ENCODE data around the gene PPFIA1. TPM values are rescaled to one million over a fixed set of nuclear protein-coding genes. Genes with fewer than 3 reads are reported as not detected.

The PPFIA1 gene
- total and polyA plus RNA-seq, 3 donors from 2014 or later = 110 to 144 (median 125) TPM

GRCh38 chr11:70242885-70243284 lies 27.6 kb upstream of the PPFIA1 start:
- 73 to 75% methylated on average over 4 of the region's 4 CpGs for WGBS, 2 donors
- DNase-seq = no peak
- intact Hi-C loops (cut with DNase I; ENCODE audit: low total_unique reads) = no loop called here
- H3K27me3 ChIP-seq = no peaks in the 10 kb centered on the region
- TF ChIP-seq CTCF (IDR thresholded peaks at IDR 0.05) = no peak
- no peak for TF ChIP-seq POLR2A (IDR thresholded peaks at IDR 0.05)
- no peaks in the 10 kb centered on the region for H3K9me3 ChIP-seq
- H3K4me1 ChIP-seq = no peaks in the 10 kb centered on the region
- no peaks in the 10 kb centered on the region for H3K36me3 ChIP-seq (ENCODE audit: low read depth, missing control alignments)
- H3K27ac ChIP-seq = no peak overlapping the region
- no peak overlapping the region for H3K4me3 ChIP-seq

- intact Hi-C loops (cut with DNase I; ENCODE audit: low total_unique reads) = no loop called here
- H3K27ac ChIP-seq = no peak overlapping the region
- no peak for DNase-seq
- H3K4me1 ChIP-seq = no peaks in the 10 kb centered on the region
- H3K36me3 ChIP-seq (ENCODE audit: low read depth, missing control alignments) = no peaks in the 10 kb centered on the region
- H3K9me3 ChIP-seq = no peaks in the 10 kb centered on the region
- 88 to 92% methylated on average over 15 of the region's 15 CpGs for WGBS, 2 donors
- no peak for TF ChIP-seq POLR2A (IDR thresholded peaks at IDR 0.05)
- no peaks in the 10 kb centered on the region for H3K27me3 ChIP-seq
- H3K4me3 ChIP-seq = no peak overlapping the region
Measured at GRCh38 chr11:70243912-70244652, 26.4 kb upstream of the PPFIA1 start.

- 64 to 78% methylated on average over 7 of the region's 7 CpGs for WGBS, 2 donors
- no peak for DNase-seq
- H3K4me3 ChIP-seq = no peak overlapping the region
- no peak overlapping the region for H3K27ac ChIP-seq
- H3K27me3 ChIP-seq = no peaks in the 10 kb centered on the region
- no peaks in the 10 kb centered on the region for H3K36me3 ChIP-seq (ENCODE audit: low read depth, missing control alignments)
- no peaks in the 10 kb centered on the region for H3K4me1 ChIP-seq
- TF ChIP-seq CTCF (IDR thresholded peaks at IDR 0.05) (no peak), POLR2A (IDR thresholded peaks at IDR 0.05) (no peak)
- H3K9me3 ChIP-seq = no peaks in the 10 kb centered on the region
- intact Hi-C loops (cut with DNase I; ENCODE audit: low total_unique reads) = no loop called here
Measured at GRCh38 chr11:70244698-70245097, 25.8 kb upstream of the PPFIA1 start.

GRCh38 chr11:70246196-70246595 lies 24.3 kb upstream of the PPFIA1 start:
- TF ChIP-seq POLR2A (IDR thresholded peaks at IDR 0.05) = no peak
- TF ChIP-seq CTCF (IDR thresholded peaks at IDR 0.05) = no peak
- Histone ChIP-seq H3K4me1 (no peaks in the 10 kb centered on the region), H3K4me3 (no peak overlapping the region), H3K27ac (no peak overlapping the region), H3K36me3 (ENCODE audit: low read depth, missing control alignments) (no peaks in the 10 kb centered on the region), H3K27me3 (no peaks in the 10 kb centered on the region), H3K9me3 (no peaks in the 10 kb centered on the region)
- intact Hi-C loops (cut with DNase I; ENCODE audit: low total_unique reads) = no loop called here
- 35 to 48% methylated on average over 6 to 7 of the region's 8 CpGs for WGBS, 2 donors
- no peak for DNase-seq

GRCh38 chr11:70247042-70247709 lies 23.3 kb upstream of the PPFIA1 start:
- intact Hi-C loops (cut with DNase I; ENCODE audit: low total_unique reads) = no loop called here
- 71 to 75% methylated on average over 8 of the region's 8 CpGs for WGBS, 2 donors
- no peak for DNase-seq

More at GRCh38 chr11:70247042-70247709, 23.3 kb upstream of the PPFIA1 start:
- no peak overlapping the region for H3K4me3 ChIP-seq
- H3K9me3 ChIP-seq = no peaks in the 10 kb centered on the region
- H3K4me1 ChIP-seq = no peaks in the 10 kb centered on the region
- H3K36me3 ChIP-seq (ENCODE audit: low read depth, missing control alignments) = no peaks in the 10 kb centered on the region
- no peaks in the 10 kb centered on the region for H3K27me3 ChIP-seq
- no peak overlapping the region for H3K27ac ChIP-seq
- TF ChIP-seq POLR2A (IDR thresholded peaks at IDR 0.05) (no peak), CTCF (IDR thresholded peaks at IDR 0.05) (no peak)

Measured in testis (tissue), 3 donors.